GM12865 (cell line): Measurements from ENCODE around the gene HADH.
"Not testable (repeated sequence)": the region's sequence is repeated elsewhere in the genome, so short reads cannot be mapped to it uniquely, and the experiment has no call there.

Experiments
- DNase-seq: peaks from one replicate; pipeline ENCODE4 v3.0.0; 2010; ENCODE audit warnings: low read depth
- H3K4me3 ChIP-seq: 2 replicates; pipeline ENCODE4 v1.5.1; 2011; ENCODE audit warnings: mild to moderate bottlenecking, low read depth, low read length, control low read depth
- TF ChIP-seq, protein P1 (sequence below): IDR thresholded peaks from 2 replicates; pipeline ENCODE4 v1.5.1; 2011; ENCODE audit warnings: low read length, control low read depth, low read depth, inconsistent platforms; ENCODE audit not compliant: insufficient read depth; ENCODE audit errors: missing control alignments

The HADH gene

DNA sequence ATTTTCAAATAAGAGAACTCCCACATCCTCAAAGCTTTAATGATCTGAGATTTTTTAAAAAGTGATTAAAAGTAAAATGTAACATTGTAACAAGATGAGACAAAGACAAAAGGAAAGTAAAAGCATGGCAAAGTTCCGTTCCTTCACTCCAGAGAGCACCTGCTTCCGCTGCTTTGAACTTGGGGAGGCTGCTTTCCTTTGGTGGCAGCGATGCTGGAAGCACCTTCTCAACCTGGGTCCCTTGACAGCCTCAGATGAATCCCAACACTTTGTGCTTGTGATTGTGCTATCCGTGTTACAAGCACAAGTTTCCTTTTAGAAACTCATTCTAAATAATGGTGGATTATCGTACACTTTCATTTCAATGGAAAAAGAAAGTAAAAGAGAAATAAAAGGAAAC, 59.7 kb downstream of the HADH start:
- TF ChIP-seq, protein P1, sequence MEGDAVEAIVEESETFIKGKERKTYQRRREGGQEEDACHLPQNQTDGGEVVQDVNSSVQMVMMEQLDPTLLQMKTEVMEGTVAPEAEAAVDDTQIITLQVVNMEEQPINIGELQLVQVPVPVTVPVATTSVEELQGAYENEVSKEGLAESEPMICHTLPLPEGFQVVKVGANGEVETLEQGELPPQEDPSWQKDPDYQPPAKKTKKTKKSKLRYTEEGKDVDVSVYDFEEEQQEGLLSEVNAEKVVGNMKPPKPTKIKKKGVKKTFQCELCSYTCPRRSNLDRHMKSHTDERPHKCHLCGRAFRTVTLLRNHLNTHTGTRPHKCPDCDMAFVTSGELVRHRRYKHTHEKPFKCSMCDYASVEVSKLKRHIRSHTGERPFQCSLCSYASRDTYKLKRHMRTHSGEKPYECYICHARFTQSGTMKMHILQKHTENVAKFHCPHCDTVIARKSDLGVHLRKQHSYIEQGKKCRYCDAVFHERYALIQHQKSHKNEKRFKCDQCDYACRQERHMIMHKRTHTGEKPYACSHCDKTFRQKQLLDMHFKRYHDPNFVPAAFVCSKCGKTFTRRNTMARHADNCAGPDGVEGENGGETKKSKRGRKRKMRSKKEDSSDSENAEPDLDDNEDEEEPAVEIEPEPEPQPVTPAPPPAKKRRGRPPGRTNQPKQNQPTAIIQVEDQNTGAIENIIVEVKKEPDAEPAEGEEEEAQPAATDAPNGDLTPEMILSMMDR: no peak
- peak; percentile 46 for DNase-seq
- peak overlapping the region; percentile 43 for H3K4me3 ChIP-seq

DNA sequence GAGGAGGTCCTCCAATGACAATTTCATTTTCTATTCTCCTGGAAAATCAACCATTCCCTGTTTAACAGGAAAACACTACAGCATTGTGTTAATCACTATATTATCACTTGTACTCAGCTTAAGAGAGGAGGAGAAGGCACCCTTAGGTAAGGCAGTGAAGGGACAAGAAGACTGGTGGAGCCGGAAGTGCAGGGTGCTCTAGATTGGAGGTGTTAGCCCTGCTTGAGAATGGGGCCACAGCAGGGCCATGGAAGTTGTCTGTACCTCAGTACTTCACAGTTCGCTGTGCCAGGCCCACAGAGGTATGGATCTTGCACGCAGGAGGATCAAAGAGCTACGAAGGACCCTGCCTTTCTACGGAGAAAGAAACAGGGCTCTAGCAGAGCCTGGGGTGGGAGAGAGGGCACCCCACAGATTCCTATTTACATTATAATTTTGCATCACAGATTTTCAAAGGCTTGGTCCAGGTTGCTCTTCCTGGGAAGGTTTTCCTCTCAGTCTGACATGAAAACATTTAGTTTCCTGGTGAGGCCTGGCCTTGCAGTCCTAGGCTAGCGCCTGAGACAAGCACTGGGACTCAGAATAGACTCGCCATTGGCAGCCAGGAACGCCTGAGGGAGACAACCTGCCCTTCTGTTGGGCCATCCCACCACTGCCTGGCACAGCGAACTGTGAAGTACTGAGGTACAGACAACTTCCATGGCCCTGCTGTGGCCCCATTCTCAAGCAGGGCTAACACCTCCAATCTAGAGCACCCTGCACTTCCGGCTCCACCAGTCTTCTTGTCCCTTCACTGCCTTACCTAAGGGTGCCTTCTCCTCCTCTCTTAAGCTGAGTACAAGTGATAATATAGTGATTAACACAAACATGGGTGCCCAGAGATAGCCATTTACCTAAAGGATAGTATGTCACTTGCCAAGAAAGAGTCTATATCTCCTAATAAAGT, 60.8 kb downstream of the HADH start:
- H3K4me3 ChIP-seq: not testable (repeated sequence)

DNA sequence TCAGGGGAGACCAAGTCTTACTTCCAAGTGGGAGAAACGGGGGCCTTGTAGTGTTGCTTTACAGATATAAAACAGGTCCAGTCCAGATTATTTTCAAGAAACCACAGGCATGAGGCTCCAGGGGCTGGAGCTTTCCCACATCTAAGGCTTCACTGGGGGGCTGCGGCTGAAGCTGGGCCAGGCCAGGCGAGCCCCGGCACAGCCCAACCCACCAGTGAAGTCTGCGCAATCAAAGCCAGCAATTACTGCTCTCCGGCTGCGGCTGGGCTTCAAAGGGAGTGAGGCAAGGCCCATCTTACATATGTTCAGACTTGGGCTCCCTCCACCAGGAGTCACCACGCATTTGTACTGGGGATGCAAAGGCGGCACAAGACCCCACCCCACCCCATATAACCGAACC, 61.7 kb downstream of the HADH start:
- no peak for DNase-seq
- TF ChIP-seq, protein P1: no peak
- H3K4me3 ChIP-seq: no peak overlapping the region

More for the DNA sequence above, 60.8 kb downstream of the HADH start:
- DNase-seq: not testable (repeated sequence)

DNA sequence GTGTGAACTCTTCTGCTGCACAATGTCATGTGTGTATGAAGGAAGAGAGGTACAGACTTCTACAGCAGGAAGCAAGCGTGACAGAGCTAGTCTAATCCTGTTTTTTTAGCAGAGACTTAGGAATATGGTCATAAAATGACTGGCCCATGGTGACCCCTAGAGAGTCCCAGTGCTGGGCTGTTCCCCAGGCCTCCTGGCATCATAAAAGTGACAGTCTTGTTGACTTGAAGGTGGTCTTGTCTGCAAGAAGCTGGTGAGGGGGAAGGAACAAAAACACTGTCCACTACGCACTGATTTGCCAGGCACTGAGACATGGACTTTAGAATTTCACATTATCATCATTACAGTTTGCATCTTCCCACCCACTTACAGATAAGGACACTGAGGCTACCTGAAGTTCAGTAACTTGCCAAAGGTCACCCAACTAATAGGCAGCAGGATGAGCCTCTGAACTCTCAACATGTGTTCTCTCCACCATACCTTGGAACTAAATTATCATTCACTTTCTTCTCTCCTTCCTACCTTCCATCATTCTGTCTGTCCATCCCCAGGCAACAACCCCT, 63.0 kb downstream of the HADH start:
- DNase-seq: no peak
- TF ChIP-seq, protein P1: no peak
- H3K4me3 ChIP-seq: no peak overlapping the region

DNA sequence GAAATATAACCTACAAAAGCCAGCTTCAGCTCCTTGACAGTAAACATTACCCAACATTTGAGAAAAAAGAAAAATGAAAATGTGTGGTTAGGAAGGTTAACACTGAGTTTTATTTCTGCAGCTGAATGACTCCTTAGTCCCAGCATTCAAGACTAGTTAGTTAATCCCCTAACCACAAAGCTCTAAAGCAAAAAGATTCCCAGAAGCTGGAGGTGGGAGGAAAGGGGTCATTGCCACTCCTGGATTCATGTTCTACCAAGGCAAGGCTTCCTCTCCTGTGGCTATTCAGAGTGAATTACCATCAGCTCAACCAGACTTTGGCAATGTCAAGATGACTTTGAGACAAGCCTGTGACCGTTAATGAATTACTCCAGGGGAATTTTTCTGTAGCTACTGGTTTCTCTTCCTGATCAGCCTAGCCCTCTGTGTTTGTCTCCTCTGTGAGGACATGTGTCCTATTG, 63.6 kb downstream of the HADH start:
- TF ChIP-seq, protein P1: no peak
- H3K4me3 ChIP-seq: no peak overlapping the region

DNA sequence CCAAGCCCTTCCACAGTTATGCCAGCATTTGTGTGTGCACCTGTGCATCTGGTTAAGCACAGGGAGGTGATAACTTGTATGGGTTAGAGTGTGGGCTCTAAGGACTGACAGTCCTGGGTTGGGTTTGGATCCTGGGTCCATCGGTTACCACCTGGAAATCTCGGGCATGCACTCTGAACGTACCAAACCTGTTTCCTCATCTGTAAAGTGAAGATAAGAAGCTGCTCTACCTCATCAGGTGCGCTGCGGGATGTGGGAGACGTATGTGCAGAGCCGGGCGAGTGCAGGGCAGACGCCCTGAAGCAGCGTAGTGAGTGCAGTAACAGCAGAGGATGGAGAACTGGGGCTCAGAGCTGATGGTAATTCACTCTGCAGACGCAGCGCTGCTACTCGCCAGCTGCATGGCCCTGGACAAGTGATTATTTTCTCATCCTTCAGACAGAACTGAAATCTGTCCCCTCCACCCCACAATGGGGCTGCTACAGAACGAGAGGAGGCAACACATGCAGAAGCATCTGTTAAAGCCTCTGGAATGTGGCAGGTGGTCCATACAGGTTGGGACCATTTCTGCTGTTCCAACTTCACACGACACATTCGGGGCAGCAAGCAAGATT, 64.4 kb downstream of the HADH start:
- DNase-seq: no peak
- no peak overlapping the region for H3K4me3 ChIP-seq
- TF ChIP-seq, protein P1: no peak

More for the DNA sequence above, 63.6 kb downstream of the HADH start:
- peak; percentile 30 for DNase-seq

DNA sequence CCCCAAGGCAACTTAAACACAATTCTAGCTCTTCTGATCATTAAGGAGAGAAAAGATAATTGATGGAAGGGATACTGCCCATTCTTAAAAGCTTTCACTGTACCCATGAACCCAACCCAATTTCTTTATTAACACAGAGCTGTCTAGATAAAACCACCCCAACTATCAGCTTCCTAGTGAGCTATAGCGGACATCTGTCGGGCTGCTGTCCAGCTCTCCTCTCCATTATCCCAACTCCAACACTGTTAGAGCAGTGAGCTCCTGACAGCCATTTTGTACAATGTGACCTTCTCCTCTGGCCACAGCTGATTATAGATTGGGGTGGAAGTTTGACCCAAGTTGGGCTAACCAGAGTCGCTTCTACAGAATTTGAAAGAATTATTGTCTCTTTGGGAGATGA, 66.1 kb downstream of the HADH start:
- TF ChIP-seq, protein P1: no peak
- H3K4me3 ChIP-seq: no peak overlapping the region
- DNase-seq: no peak
